ENCODE data around the gene CEACAM6.
A peak's percentile ranks its signal among the peaks of the same experiment; 100 is the strongest.
"Not testable (repeated sequence)": the region's sequence is repeated elsewhere in the genome, so short reads cannot be mapped to it uniquely, and the experiment has no call there.

The CEACAM6 gene

DNA sequence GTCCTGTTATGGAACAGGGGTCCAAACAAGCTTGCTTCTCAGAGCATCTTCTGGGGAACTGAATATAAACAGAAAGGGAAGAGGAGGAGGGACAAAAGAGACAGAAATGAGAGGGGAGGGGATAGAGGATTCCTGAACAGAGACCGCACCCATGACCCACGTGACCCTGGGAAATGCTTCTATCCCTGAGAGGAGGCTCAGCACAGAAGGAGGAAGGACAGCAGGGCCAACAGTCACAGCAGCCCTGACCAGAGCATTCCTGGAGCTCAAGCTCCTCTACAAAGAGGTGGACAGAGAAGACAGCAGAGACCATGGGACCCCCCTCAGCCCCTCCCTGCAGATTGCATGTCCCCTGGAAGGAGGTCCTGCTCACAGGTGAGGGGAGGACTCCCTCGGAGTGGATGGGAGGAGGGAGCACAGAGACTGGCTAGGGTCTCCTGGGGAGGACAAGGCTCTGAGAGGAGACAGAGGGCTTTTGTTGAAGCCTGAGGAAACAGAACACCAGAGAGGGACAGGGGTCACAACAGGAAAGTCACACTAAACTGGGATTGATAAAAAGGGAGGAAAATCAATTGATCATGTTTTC is at the start of gene CEACAM6:
TSS of gene CEACAM6 (plus strand) at position 203 of the 586 bp plus-strand sequence. CDS start at position 312, 109 bp downstream.
- CTCF ChIA-PET, result interaction anchor here (1.5 to 4.9 kb wide), 6 partner anchors 9 to 57 kb away, joined by 3 to 50 read pairs (median 30); partner anchors contain the start of gene CEACAM3
- TF ChIP-seq, protein P1, sequence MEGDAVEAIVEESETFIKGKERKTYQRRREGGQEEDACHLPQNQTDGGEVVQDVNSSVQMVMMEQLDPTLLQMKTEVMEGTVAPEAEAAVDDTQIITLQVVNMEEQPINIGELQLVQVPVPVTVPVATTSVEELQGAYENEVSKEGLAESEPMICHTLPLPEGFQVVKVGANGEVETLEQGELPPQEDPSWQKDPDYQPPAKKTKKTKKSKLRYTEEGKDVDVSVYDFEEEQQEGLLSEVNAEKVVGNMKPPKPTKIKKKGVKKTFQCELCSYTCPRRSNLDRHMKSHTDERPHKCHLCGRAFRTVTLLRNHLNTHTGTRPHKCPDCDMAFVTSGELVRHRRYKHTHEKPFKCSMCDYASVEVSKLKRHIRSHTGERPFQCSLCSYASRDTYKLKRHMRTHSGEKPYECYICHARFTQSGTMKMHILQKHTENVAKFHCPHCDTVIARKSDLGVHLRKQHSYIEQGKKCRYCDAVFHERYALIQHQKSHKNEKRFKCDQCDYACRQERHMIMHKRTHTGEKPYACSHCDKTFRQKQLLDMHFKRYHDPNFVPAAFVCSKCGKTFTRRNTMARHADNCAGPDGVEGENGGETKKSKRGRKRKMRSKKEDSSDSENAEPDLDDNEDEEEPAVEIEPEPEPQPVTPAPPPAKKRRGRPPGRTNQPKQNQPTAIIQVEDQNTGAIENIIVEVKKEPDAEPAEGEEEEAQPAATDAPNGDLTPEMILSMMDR (IDR thresholded peaks at IDR 0.05; ENCODE audit: control extremely low read depth, extremely low read depth, low read depth, missing control alignments), result no peak
- POLR2A ChIA-PET, result no interaction called here
- no peak for DNase-seq (ENCODE audit: extremely low spot score)

DNA sequence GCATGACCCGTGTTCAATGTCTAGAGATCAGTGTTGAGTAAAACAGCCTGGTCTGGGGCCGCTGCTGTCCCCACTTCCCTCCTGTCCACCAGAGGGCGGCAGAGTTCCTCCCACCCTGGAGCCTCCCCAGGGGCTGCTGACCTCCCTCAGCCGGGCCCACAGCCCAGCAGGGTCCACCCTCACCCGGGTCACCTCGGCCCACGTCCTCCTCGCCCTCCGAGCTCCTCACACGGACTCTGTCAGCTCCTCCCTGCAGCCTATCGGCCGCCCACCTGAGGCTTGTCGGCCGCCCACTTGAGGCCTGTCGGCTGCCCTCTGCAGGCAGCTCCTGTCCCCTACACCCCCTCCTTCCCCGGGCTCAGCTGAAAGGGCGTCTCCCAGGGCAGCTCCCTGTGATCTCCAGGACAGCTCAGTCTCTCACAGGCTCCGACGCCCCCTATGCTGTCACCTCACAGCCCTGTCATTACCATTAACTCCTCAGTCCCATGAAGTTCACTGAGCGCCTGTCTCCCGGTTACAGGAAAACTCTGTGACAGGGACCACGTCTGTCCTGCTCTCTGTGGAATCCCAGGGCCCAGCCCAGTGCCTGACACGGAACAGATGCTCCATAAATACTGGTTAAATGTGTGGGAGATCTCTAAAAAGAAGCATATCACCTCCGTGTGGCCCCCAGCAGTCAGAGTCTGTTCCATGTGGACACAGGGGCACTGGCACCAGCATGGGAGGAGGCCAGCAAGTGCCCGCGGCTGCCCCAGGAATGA is 48.4 kb upstream of the CEACAM6 start:
- TF ChIP-seq, protein P1 (IDR thresholded peaks at IDR 0.05; ENCODE audit: control extremely low read depth, extremely low read depth, low read depth, missing control alignments), result peak; percentile 72

DNA sequence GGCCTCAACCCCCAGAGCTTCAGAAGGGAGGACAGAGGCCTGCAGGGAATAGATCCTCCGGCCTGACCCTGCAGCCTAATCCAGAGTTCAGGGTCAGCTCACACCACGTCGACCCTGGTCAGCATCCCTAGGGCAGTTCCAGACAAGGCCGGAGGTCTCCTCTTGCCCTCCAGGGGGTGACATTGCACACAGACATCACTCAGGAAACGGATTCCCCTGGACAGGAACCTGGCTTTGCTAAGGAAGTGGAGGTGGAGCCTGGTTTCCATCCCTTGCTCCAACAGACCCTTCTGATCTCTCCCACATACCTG is 47.9 kb upstream of the CEACAM6 start:
- ChIA-PET POLR2A (no interaction called here), CTCF (interaction anchor here (0.6 to 1.8 kb wide), 26 partner anchors 9 to 336 kb away, joined by 3 to 29 read pairs (median 4); no protein-coding TSS in a partner anchor)
- TF ChIP-seq, protein P1 (IDR thresholded peaks at IDR 0.05; ENCODE audit: control extremely low read depth, extremely low read depth, low read depth, missing control alignments), result no peak
- DNase-seq (ENCODE audit: extremely low spot score), result no peak

More for the DNA sequence above, 48.4 kb upstream of the CEACAM6 start:
- peak; percentile 86 for DNase-seq (ENCODE audit: extremely low spot score)
- ChIA-PET POLR2A (no interaction called here), CTCF (interaction anchor here (0.6 to 1.8 kb wide), 28 partner anchors 8 to 336 kb away, joined by 3 to 29 read pairs (median 4); partner anchors contain the start of gene CEACAM7)

- ChIA-PET CTCF (interaction anchor here (1.2 to 1.8 kb wide), 4 partner anchors 15 to 66 kb away, joined by 5 to 11 read pairs (median 9); no protein-coding TSS in a partner anchor), POLR2A (no interaction called here)
- TF ChIP-seq, protein P1 (IDR thresholded peaks at IDR 0.05; ENCODE audit: control extremely low read depth, extremely low read depth, low read depth, missing control alignments), result no peak
- DNase-seq (ENCODE audit: extremely low spot score), result no peak
These were observed 47.4 kb upstream of the CEACAM6 start for GRCh38 chr19:41707871-41708371.

DNA sequence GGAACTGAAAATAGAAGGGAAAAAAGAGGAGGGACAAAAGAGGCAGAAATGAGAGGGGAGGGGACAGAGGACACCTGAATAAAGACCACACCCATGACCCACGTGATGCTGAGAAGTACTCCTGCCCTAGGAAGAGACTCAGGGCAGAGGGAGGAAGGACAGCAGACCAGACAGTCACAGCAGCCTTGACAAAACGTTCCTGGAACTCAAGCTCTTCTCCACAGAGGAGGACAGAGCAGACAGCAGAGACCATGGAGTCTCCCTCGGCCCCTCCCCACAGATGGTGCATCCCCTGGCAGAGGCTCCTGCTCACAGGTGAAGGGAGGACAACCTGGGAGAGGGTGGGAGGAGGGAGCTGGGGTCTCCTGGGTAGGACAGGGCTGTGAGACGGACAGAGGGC is 46.8 kb upstream of the CEACAM6 start, which contains the start of gene CEACAM5:
TSS of gene CEACAM5 (plus strand) at position 146 of the 400 bp plus-strand sequence. CDS start at position 252, 106 bp downstream.
- TF ChIP-seq, protein P1 (IDR thresholded peaks at IDR 0.05; ENCODE audit: control extremely low read depth, extremely low read depth, low read depth, missing control alignments), result no peak
- no peak for DNase-seq (ENCODE audit: extremely low spot score)
- POLR2A ChIA-PET, result no interaction called here
- CTCF ChIA-PET, result no interaction called here

GRCh38 chr19:41709516-41709915 is 45.8 kb upstream of the CEACAM6 start:
- CTCF ChIA-PET; POLR2A ChIA-PET; DNase-seq (ENCODE audit: extremely low spot score): not testable (repeated sequence)

All from GM10248 (cell line).